ENCODE results near the gene CHRNA1. TPM values are rescaled to one million over a fixed set of nuclear protein-coding genes. Genes with fewer than 3 reads are reported as not detected.
A peak's percentile ranks its signal among the peaks of the same experiment; 100 is the strongest.

Gene CHRNA1
- total and polyA plus RNA-seq, 2 experiments from 2014 or later = not detected

- peaks cover 16% of the 10 kb centered on the region for H3K4me1 ChIP-seq (ENCODE audit: insufficient read depth)
- no peaks in the 10 kb centered on the region for H3F3A ChIP-seq (replicated peaks; ENCODE audit: low read depth)
- peaks cover 5% of the 10 kb centered on the region; the same call in 1 of the 2 replicates for H3K9me2 ChIP-seq (ENCODE audit: insufficient read depth)
- H3K4me2 ChIP-seq = no peak overlapping the region
- H3K9me3 Mint-ChIP-seq = no peaks in the 10 kb centered on the region
- H3K27me3 Mint-ChIP-seq (ENCODE audit: insufficient read depth, low read depth, poor library complexity) = peaks cover 6% of the 10 kb centered on the region
- H3K4me1 Mint-ChIP-seq = peaks cover 22% of the 10 kb centered on the region
- no peaks in the 10 kb centered on the region for H3K36me3 Mint-ChIP-seq (ENCODE audit: low read depth)
- no peak for TF ChIP-seq EZH2 (IDR thresholded peaks at IDR 0.05; ENCODE audit: low read depth, unreplicated experiment)
- DNase-seq (ENCODE audit: low spot score) (no peak), ATAC-seq (peak; percentile 17; the same call in 2 of the 3 replicates)
- H3K36me3 ChIP-seq (ENCODE audit: insufficient read depth) = no peaks in the 10 kb centered on the region
- H3K27me3 ChIP-seq (ENCODE audit: insufficient read depth) = no peaks in the 10 kb centered on the region
- no peaks in the 10 kb centered on the region for H4K20me1 ChIP-seq (replicated peaks; ENCODE audit: insufficient read depth)
- H3K27ac Mint-ChIP-seq = no peak overlapping the region
- H3K27ac ChIP-seq (ENCODE audit: low read depth) = no peak overlapping the region
- no peak overlapping the region for H3K4me3 ChIP-seq
- no peak overlapping the region for H2AFZ ChIP-seq
- no peak overlapping the region for H3K4me3 Mint-ChIP-seq
- H3K79me2 ChIP-seq (replicated peaks; ENCODE audit: insufficient read depth) = no peaks in the 10 kb centered on the region
Measured at GRCh38 chr2:174750923-174751441, 13.3 kb downstream of the CHRNA1 start.

GRCh38 chr2:174749793-174750192 is 14.5 kb downstream of the CHRNA1 start:
- H3K4me2 ChIP-seq = no peak overlapping the region; the same call in 1 of the 2 replicates
- H2AFZ ChIP-seq = peak overlapping the region; percentile 1; the same call in 1 of the 2 replicates
- peaks cover 6% of the 10 kb centered on the region for H3K27me3 Mint-ChIP-seq (ENCODE audit: insufficient read depth, low read depth, poor library complexity)
- ATAC-seq (no peak), DNase-seq (ENCODE audit: low spot score) (no peak)
- no peak overlapping the region for H3K4me3 ChIP-seq
- H3K36me3 ChIP-seq (ENCODE audit: insufficient read depth) = no peaks in the 10 kb centered on the region
- H3K36me3 Mint-ChIP-seq (ENCODE audit: low read depth) = no peaks in the 10 kb centered on the region
- H3K4me3 Mint-ChIP-seq = no peak overlapping the region
- no peaks in the 10 kb centered on the region for H3F3A ChIP-seq (replicated peaks; ENCODE audit: low read depth)
- no peaks in the 10 kb centered on the region for H4K20me1 ChIP-seq (replicated peaks; ENCODE audit: insufficient read depth)
- H3K9me3 Mint-ChIP-seq = no peaks in the 10 kb centered on the region
- peaks cover 16% of the 10 kb centered on the region for H3K4me1 ChIP-seq (ENCODE audit: insufficient read depth)
- no peak overlapping the region for H3K27ac Mint-ChIP-seq
- peaks cover 22% of the 10 kb centered on the region for H3K4me1 Mint-ChIP-seq
- no peak overlapping the region for H3K27ac ChIP-seq (ENCODE audit: low read depth)
- H3K9me2 ChIP-seq (ENCODE audit: insufficient read depth) = peaks cover 6% of the 10 kb centered on the region; the same call in 1 of the 2 replicates
- H3K27me3 ChIP-seq (ENCODE audit: insufficient read depth) = no peaks in the 10 kb centered on the region
- no peaks in the 10 kb centered on the region for H3K79me2 ChIP-seq (replicated peaks; ENCODE audit: insufficient read depth)
- no peak for TF ChIP-seq CREB1 (CRISPR knock-in tag; IDR thresholded peaks at IDR 0.05; ENCODE audit: low read depth)
- TF ChIP-seq POLR2AphosphoS5 (IDR thresholded peaks at IDR 0.05; ENCODE audit: low read depth) = no peak
- no peak for TF ChIP-seq ZNF462 (CRISPR knock-in tag; IDR thresholded peaks at IDR 0.05)
- TF ChIP-seq CTCF (conservative IDR thresholded peaks at IDR 0.05; ENCODE audit: low read depth in 2 of 2) = no peak
- no peak for TF ChIP-seq EZH2phosphoT487 (IDR thresholded peaks at IDR 0.05; ENCODE audit: unreplicated experiment)
- no peak for TF ChIP-seq STAT1 (IDR thresholded peaks at IDR 0.05; ENCODE audit: unreplicated experiment)
- TF ChIP-seq ZNF114 (CRISPR knock-in tag; IDR thresholded peaks at IDR 0.05) = no peak
- TF ChIP-seq ETS1 (IDR thresholded peaks at IDR 0.05) = no peak
- TF ChIP-seq JUNB (IDR thresholded peaks at IDR 0.05; ENCODE audit: unreplicated experiment) = no peak
- TF ChIP-seq ZNF331 (CRISPR knock-in tag; IDR thresholded peaks at IDR 0.05; ENCODE audit: low read depth) = no peak
- TF ChIP-seq NANOG (IDR thresholded peaks at IDR 0.05; ENCODE audit: borderline replicate concordance) = no peak
- TF ChIP-seq EZH2 (IDR thresholded peaks at IDR 0.05; ENCODE audit: low read depth, unreplicated experiment) = no peak

All from GM23338 (cell line).